Psoas muscle (tissue), 8 donors: ENCODE measurements around the gene SEC16A. TPM values are rescaled to one million over a fixed set of nuclear protein-coding genes. Genes with fewer than 3 reads are reported as not detected.

Source experiments
- ATAC-seq, 4 donors: fragments of 200-7000 bp; cut with Tn5 transposase; one replicate each; pipeline ENCODE4 v1.9.1; 2020; ENCODE audit warnings: moderate library complexity in 3 of 4, mild to moderate bottlenecking in 2 of 4
- DNase-seq, 2 donors: peaks; one replicate each; pipeline ENCODE4 v3.0.0-alpha.2; 2020
- H3K27ac ChIP-seq: fragments of 200-600 bp; one replicate; pipeline ENCODE4 v1.8.0; 2022
- H3K27me3 ChIP-seq, 3 donors: fragments of 200-600 bp in 1 of 3; one replicate each; pipeline versions ENCODE4 v1.6.1 to v1.8.0; 2013 to 2022; ENCODE audit warnings: low read length in 2 of 3, mild to moderate bottlenecking in 2 of 3, moderate library complexity in 1 of 3; ENCODE audit not compliant: insufficient read depth in 3 of 3
- H3K36me3 ChIP-seq, 2 donors: fragments of 200-600 bp in 1 of 2; one replicate each; pipeline versions ENCODE4 v1.6.1 to v1.8.0; 2013 to 2022; ENCODE audit warnings: low read depth in 1 of 2, mild to moderate bottlenecking in 1 of 2, moderate library complexity in 1 of 2; ENCODE audit not compliant: insufficient read depth in 1 of 2
- H3K4me1 ChIP-seq: fragments of 200-600 bp; one replicate; pipeline ENCODE4 v1.8.0; 2022
- H3K4me3 ChIP-seq: fragments of 200-600 bp; one replicate; pipeline ENCODE4 v1.8.0; 2022; ENCODE audit warnings: mild to moderate bottlenecking
- H3K9me3 ChIP-seq: fragments of 200-600 bp; one replicate; pipeline ENCODE4 v1.8.0; 2022
- CTCF ChIP-seq: fragments of 200-600 bp; IDR thresholded peaks from one replicate; pipeline ENCODE4 v1.8.0; 2022; ENCODE audit warnings: antibody characterized with exemption
- WGBS, 3 donors: extraction: QIAGEN DNeasy Blood & Tissue Kit; methylation state at CpG; one replicate each; pipeline versions ENCODE4 v1.1.6 to v1.1.7; 2013; 5-methylcytosine and 5-hydroxymethylcytosine counted together
- intact Hi-C, 2 donors: fragments of 100-400 bp; cut with DNase I; formaldehyde crosslinking; loops; one replicate each; pipeline versions ENCODE4 v1.11.0 to v1.14.2; 2022
- polyA plus RNA-seq, 3 donors: library from polyadenylated mRNA; stranded (reverse); fragments of 200-250 nt; gene quantifications; one replicate each; pipeline ENCODE4 v1.2.3, GENCODE V29; 2013
- total RNA-seq, 4 donors: library from RNA; stranded (reverse); fragmentation: NEBNext Ultra II Directional in 2 of 4; extraction: Animal tissue kit (Norgen Biotek cat#: 25700) in 2 of 4; gene quantifications; one replicate each; pipeline versions ENCODE4 v1.2.1 to v1.2.4, GENCODE V29; 2021 to 2023
- donor health status: healthy with polysubstance abuse.
- donor health status: DM: no; HTN: no; CAD: no; lungs with moderate emphysema.
- donor health status: Bipolar disorder and iron deficiency.
- donor health status: healthy.
- donor health status: DM: yes; HTN: yes; CAD: no.
- donor health status: DM: no; HTN: no; CAD: no.
- donor health status: DM: no; HTN: no; CAD: no.
- donor health status: DM: yes; HTN: yes; CAD: no.

The SEC16A gene
- total and polyA plus RNA-seq, 7 donors = 22.3 to 40.0 (median 31.5) TPM

GRCh38 chr9:136518623-136519022 lies 35.8 kb upstream of the SEC16A start:
- H3K27me3 ChIP-seq = no peaks in the 10 kb centered on the region
- intact Hi-C loops = no loop called here
- no peaks in the 10 kb centered on the region for H3K9me3 ChIP-seq
- TF ChIP-seq CTCF = no peak
- H3K36me3 ChIP-seq = peaks cover 0 to 52% of the 10 kb centered on the region in 2 donors
- H3K4me3 ChIP-seq = no peak overlapping the region
- ATAC-seq (no peak), DNase-seq (no peak)
- no peak overlapping the region for H3K27ac ChIP-seq
- WGBS, 3 donors = 86 to 90% (median 87%) methylated on average over 18 of the region's 18 CpGs
- peaks cover 6% of the 10 kb centered on the region for H3K4me1 ChIP-seq

GRCh38 chr9:136517950-136518349 lies 35.1 kb upstream of the SEC16A start:
- intact Hi-C loops = no loop called here
- 82 to 89% (median 86%) methylated on average over 16 to 17 of the region's 17 CpGs for WGBS, 3 donors
- no peak overlapping the region for H3K27ac ChIP-seq

GRCh38 chr9:136517012-136517743 lies 34.3 kb upstream of the SEC16A start:
- no peak for TF ChIP-seq CTCF
- ATAC-seq (no peak), DNase-seq (no peak)
- H3K27ac ChIP-seq = no peak overlapping the region
- no peak overlapping the region for H3K4me3 ChIP-seq
- no peaks in the 10 kb centered on the region for H3K4me1 ChIP-seq
- no peaks in the 10 kb centered on the region for H3K27me3 ChIP-seq
- WGBS, 3 donors = 91% methylated on average over 31 to 37 of the region's 37 CpGs
- no peaks in the 10 kb centered on the region for H3K9me3 ChIP-seq
- intact Hi-C loops = no loop called here
- peaks cover 0 to 64% of the 10 kb centered on the region in 2 donors for H3K36me3 ChIP-seq

More at GRCh38 chr9:136517950-136518349, 35.1 kb upstream of the SEC16A start:
- TF ChIP-seq CTCF = no peak
- H3K36me3 ChIP-seq = peaks cover 0 to 58% of the 10 kb centered on the region in 2 donors
- ATAC-seq = no peak
- H3K4me1 ChIP-seq = peaks cover 5% of the 10 kb centered on the region
- no peak overlapping the region for H3K4me3 ChIP-seq
- no peak for DNase-seq
- no peaks in the 10 kb centered on the region for H3K9me3 ChIP-seq
- H3K27me3 ChIP-seq = no peaks in the 10 kb centered on the region

- intact Hi-C loops = no loop called here
- Histone ChIP-seq H3K4me3 (no peak overlapping the region), H3K4me1 (no peaks in the 10 kb centered on the region), H3K36me3 (peaks cover 0 to 73% of the 10 kb centered on the region in 2 donors), H3K27ac (no peak overlapping the region), H3K9me3 (no peaks in the 10 kb centered on the region), H3K27me3 (no peaks in the 10 kb centered on the region)
- no peak for ATAC-seq
- TF ChIP-seq CTCF = no peak
- no peak for DNase-seq
- 80 to 83% (median 81%) methylated on average over 18 to 19 of the region's 19 CpGs for WGBS, 3 donors
Observed at GRCh38 chr9:136516191-136516654, 33.4 kb upstream of the SEC16A start.
